ENCODE results near the gene TSPEAR. TPM values are rescaled to one million over a fixed set of nuclear protein-coding genes. Genes with fewer than 3 reads are reported as not detected.

TSPEAR gene
- total RNA-seq, 2 donors from 2014 or later, result not detected

DNA sequence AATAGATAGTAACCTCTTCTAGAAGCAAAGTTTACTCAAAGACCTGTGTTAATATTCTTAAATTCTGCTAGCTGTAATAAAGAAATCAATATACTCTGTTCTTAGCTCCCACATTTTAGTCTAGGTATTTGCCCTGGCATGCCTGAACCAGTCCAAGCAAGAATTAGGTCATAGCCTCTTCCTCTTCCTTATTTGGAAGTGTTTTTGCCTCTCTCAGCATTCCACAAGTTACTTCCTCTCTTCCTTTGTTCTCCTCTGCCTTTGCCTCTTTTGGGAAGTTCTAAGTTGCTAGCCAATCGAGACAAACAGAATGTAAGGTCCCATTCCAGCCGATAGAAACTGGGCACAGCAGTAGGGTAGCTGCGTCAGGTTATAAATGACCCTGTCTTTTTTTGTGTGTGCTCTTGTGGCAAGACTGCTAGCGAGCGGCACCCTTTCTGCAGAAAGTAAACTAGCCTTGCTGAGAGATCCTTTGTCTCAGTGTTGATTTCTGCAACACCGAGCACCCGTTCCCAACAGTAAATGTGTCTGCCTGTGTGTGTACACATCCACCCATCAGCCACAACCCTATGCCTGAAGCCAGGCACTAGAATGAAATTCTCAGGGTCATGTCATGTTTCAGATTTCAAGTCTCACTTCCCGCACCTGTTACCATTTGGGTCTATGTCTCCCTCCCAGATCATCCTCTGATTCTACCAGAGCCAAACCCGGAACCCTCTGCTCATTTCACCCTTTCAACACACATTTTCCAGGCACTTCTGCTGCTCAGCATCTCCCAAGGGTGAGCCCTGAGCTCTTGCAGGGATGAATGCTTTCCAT lies 218.6 kb downstream of the TSPEAR start:
- no peak for DNase-seq
- intact Hi-C loops (cut with DNase I), result no loop called here

DNA sequence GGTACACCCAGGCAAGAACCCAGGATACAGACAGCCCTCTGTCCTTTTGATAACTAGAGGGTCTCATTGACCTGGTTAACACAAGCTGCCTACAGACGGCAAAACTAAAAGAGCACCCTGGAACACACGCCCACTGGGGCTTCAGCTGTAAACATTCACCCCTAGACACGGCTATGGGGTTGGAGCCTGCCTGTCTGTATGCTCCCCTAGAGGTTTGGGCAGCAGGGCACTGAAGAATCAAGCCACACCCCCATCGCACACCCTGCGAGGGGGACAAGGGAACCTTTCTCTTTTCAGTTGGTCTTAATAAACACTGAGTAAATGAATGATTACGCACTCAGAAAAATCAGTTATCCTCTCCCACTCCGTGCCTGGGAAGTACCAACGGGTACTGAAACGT lies 220.6 kb downstream of the TSPEAR start:
- no peak overlapping the region for H3K9ac ChIP-seq (ENCODE audit: low read depth in 2 of 2, low read length in 2 of 2)
- intact Hi-C loops (cut with DNase I), result no loop called here
- TF ChIP-seq, protein P1, sequence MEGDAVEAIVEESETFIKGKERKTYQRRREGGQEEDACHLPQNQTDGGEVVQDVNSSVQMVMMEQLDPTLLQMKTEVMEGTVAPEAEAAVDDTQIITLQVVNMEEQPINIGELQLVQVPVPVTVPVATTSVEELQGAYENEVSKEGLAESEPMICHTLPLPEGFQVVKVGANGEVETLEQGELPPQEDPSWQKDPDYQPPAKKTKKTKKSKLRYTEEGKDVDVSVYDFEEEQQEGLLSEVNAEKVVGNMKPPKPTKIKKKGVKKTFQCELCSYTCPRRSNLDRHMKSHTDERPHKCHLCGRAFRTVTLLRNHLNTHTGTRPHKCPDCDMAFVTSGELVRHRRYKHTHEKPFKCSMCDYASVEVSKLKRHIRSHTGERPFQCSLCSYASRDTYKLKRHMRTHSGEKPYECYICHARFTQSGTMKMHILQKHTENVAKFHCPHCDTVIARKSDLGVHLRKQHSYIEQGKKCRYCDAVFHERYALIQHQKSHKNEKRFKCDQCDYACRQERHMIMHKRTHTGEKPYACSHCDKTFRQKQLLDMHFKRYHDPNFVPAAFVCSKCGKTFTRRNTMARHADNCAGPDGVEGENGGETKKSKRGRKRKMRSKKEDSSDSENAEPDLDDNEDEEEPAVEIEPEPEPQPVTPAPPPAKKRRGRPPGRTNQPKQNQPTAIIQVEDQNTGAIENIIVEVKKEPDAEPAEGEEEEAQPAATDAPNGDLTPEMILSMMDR (IDR thresholded peaks at IDR 0.05), result no peak
- H3K4me3 ChIP-seq, result no peak overlapping the region
- DNase-seq, result no peak
- H3K27ac ChIP-seq, result no peak overlapping the region
- H3K36me3 ChIP-seq, result no peaks in the 10 kb centered on the region
- H3K27me3 ChIP-seq, result no peaks in the 10 kb centered on the region
- no peaks in the 10 kb centered on the region for H3K4me1 ChIP-seq
- no peaks in the 10 kb centered on the region for H3K9me3 ChIP-seq

More for the DNA sequence above, 218.6 kb downstream of the TSPEAR start:
- Histone ChIP-seq H3K36me3 (no peaks in the 10 kb centered on the region), H3K27ac (no peak overlapping the region), H3K9me3 (no peaks in the 10 kb centered on the region), H3K4me3 (no peak overlapping the region), H3K9ac (ENCODE audit: low read depth in 2 of 2, low read length in 2 of 2) (no peak overlapping the region), H3K4me1 (no peaks in the 10 kb centered on the region), H3K27me3 (no peaks in the 10 kb centered on the region)
- TF ChIP-seq, protein P1 (IDR thresholded peaks at IDR 0.05), result no peak

DNA sequence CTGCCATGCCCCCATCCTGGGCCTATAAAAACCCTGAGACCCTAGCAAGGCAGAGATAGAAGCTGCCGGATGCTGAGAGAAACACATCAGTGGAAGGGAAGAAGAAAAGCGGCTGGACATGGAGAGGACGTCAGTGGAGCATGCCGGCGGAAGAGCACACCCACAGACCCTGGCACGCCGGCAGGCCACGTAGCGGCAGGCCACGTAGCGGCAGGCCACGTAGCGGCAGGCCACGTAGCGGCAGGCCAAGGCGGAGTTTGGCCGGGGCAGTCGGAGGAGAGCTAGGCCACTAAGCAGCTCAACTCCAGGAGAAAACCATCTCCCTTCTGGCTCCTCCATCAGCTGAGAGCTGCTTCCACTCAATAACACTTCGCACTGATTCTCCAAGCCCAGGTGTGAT lies 221.0 kb downstream of the TSPEAR start:
- TF ChIP-seq, protein P1 (IDR thresholded peaks at IDR 0.05), result no peak
- no peak overlapping the region for H3K27ac ChIP-seq

DNA sequence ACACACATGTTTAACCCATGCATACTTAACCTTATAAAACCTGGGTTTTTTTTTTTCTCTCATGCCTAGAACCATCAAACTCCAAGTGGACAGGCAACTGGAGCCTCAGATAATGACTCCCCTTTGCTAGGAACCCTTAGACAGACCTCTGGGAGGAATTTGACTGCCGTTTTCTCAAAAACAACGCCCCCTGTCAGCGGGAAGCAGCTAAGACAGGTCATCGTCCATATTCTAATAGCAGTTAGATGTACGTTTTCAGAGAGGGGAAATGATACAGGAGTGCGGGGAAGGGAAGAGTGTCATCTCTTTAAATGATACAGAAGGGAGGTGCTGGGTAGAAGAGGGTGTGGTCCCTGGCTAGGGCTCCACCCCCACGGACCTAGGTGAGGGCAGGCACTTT lies 221.4 kb downstream of the TSPEAR start:
- TF ChIP-seq, protein P1 (IDR thresholded peaks at IDR 0.05), result no peak
- intact Hi-C loops (cut with DNase I), result no loop called here

More for the DNA sequence above, 221.0 kb downstream of the TSPEAR start:
- Histone ChIP-seq H3K4me3 (no peak overlapping the region), H3K4me1 (no peaks in the 10 kb centered on the region), H3K27me3 (no peaks in the 10 kb centered on the region), H3K9me3 (no peaks in the 10 kb centered on the region), H3K9ac (ENCODE audit: low read depth in 2 of 2, low read length in 2 of 2) (no peak overlapping the region), H3K36me3 (no peaks in the 10 kb centered on the region)
- intact Hi-C loops (cut with DNase I), result no loop called here
- no peak for DNase-seq

DNA sequence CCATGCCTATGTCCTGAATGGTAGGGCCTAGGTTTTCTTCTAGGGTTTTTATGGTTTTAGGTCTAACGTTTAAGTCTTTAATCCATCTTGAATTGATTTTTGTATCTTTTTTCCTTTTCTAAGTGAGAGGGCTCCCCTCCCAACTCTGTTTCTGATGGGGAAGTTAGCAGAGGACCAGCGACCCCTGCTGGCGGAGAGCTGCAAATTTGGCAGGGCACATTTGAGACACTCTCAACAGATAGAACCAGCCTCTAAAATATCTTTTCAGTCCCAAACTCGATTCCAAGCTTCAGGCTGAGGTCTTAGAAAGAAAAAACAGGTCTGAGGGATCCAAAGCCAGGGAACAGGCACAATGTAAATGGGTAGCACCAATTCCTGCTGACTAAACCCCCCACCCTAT lies 223.5 kb downstream of the TSPEAR start:
- Histone ChIP-seq H3K36me3 (no peaks in the 10 kb centered on the region), H3K27ac (no peak overlapping the region), H3K4me3 (no peak overlapping the region), H3K27me3 (no peaks in the 10 kb centered on the region), H3K9me3 (no peaks in the 10 kb centered on the region), H3K4me1 (no peaks in the 10 kb centered on the region), H3K9ac (ENCODE audit: low read depth in 2 of 2, low read length in 2 of 2) (no peak overlapping the region)
- no peak for DNase-seq
- TF ChIP-seq, protein P1 (IDR thresholded peaks at IDR 0.05), result peak; percentile 35
- intact Hi-C loops (cut with DNase I), result no loop called here

More for the DNA sequence above, 221.4 kb downstream of the TSPEAR start:
- DNase-seq, result no peak
- Histone ChIP-seq H3K27ac (no peak overlapping the region), H3K9ac (ENCODE audit: low read depth in 2 of 2, low read length in 2 of 2) (no peak overlapping the region), H3K4me3 (no peak overlapping the region), H3K36me3 (no peaks in the 10 kb centered on the region), H3K27me3 (no peaks in the 10 kb centered on the region), H3K9me3 (no peaks in the 10 kb centered on the region), H3K4me1 (no peaks in the 10 kb centered on the region)
